HEK293T (cell line): ENCODE data around the gene SH3PXD2A.
"Not testable (repeated sequence)": the region's sequence is repeated elsewhere in the genome, so short reads cannot be mapped to it uniquely, and the experiment has no call there.

Experiments used
- CTCF ChIA-PET: fragments of 350-600 bp; formaldehyde crosslinking; extraction: SDS; loops from one replicate; lab custom pipeline; 2021; ENCODE audit warnings: antibody characterized with exemption, inconsistent platforms; lab: Yijun Ruan, JAX
- POLR2A ChIA-PET: fragments of 350-600 bp; formaldehyde crosslinking; extraction: SDS; loops from one replicate; lab custom pipeline; 2020; ENCODE audit warnings: antibody characterized with exemption, inconsistent platforms; lab: Yijun Ruan, JAX
- DNase-seq: peaks from one replicate; pipeline ENCODE4 v3.0.0; 2012; ENCODE audit warnings: mixed read lengths; ENCODE audit errors: extremely low spot score
- ARNT ChIP-seq: fragments of 450-650 bp; IDR thresholded peaks from 2 replicates; pipeline ENCODE4 v1.6.1; 2017; ENCODE audit warnings: mild to moderate bottlenecking
- BHLHE40 ChIP-seq: fragments of 450-650 bp; IDR thresholded peaks from 2 replicates; pipeline ENCODE4 v1.6.1; 2016; ENCODE audit warnings: mild to moderate bottlenecking, moderate library complexity, borderline replicate concordance
- CTBP1 ChIP-seq: fragments of 450-650 bp; IDR thresholded peaks from 2 replicates; pipeline ENCODE4 v1.6.1; 2016; ENCODE audit warnings: borderline replicate concordance
- ELF4 ChIP-seq: fragments of 450-650 bp; IDR thresholded peaks from 2 replicates; pipeline ENCODE4 v1.6.1; 2017; ENCODE audit warnings: antibody characterized with exemption
- FOXA1 ChIP-seq: fragments of 450-650 bp; IDR thresholded peaks from 2 replicates; pipeline ENCODE4 v1.6.1; 2016; ENCODE audit warnings: mild to moderate bottlenecking
- FOXK2 ChIP-seq: fragments of 450-650 bp; IDR thresholded peaks from 2 replicates; pipeline ENCODE4 v1.6.1; 2016; ENCODE audit warnings: mild to moderate bottlenecking
- FOXM1 ChIP-seq: fragments of 450-650 bp; IDR thresholded peaks from 2 replicates; pipeline ENCODE4 v1.6.1; 2017; ENCODE audit warnings: mild to moderate bottlenecking, borderline replicate concordance
- HDGF ChIP-seq: fragments of 450-650 bp; IDR thresholded peaks from 2 replicates; pipeline ENCODE4 v1.6.1; 2017; ENCODE audit warnings: antibody characterized with exemption, borderline replicate concordance
- L3MBTL2 ChIP-seq: fragments of 450-650 bp; conservative IDR thresholded peaks from 2 replicates; pipeline ENCODE4 v1.6.1; 2016; ENCODE audit warnings: mild to moderate bottlenecking
- LEF1 ChIP-seq: fragments of 450-650 bp; IDR thresholded peaks from 2 replicates; pipeline ENCODE4 v1.6.1; 2017; ENCODE audit warnings: mild to moderate bottlenecking, borderline replicate concordance
- NFRKB ChIP-seq: fragments of 450-650 bp; IDR thresholded peaks from 2 replicates; pipeline ENCODE4 v1.6.1; 2016; ENCODE audit warnings: mild to moderate bottlenecking, moderate library complexity
- SP1 ChIP-seq: fragments of 450-650 bp; IDR thresholded peaks from 2 replicates; pipeline ENCODE4 v1.6.1; 2017
- SUZ12 ChIP-seq: fragments of 450-650 bp; IDR thresholded peaks from 2 replicates; pipeline ENCODE4 v1.6.1; 2016; ENCODE audit warnings: mild to moderate bottlenecking
- TARDBP ChIP-seq: fragments of 450-650 bp; IDR thresholded peaks from 2 replicates; pipeline ENCODE4 v1.6.1; 2016
- ZNF384 ChIP-seq: fragments of 450-650 bp; IDR thresholded peaks from 2 replicates; pipeline ENCODE4 v1.6.1; 2016
- TF ChIP-seq, protein P1 (sequence below): fragments of 450-650 bp; IDR thresholded peaks from 2 replicates; pipeline ENCODE4 v1.6.1; 2016

Gene SH3PXD2A

GRCh38 chr10:103666087-103666761 lies 189.2 kb downstream of the SH3PXD2A start:
- peak; percentile 70 for DNase-seq
- CTCF ChIA-PET: interaction anchor here (0.9 to 3.9 kb wide), 4 partner anchors 9 to 68 kb away, joined by 3 to 19 read pairs (median 4); no protein-coding TSS in a partner anchor
- POLR2A ChIA-PET: no interaction called here
- TF ChIP-seq HDGF (no peak), ZNF384 (no peak), BHLHE40 (no peak), CTBP1 (no peak), ARNT (no peak), SUZ12 (no peak), L3MBTL2 (no peak), LEF1 (no peak), SP1 (no peak), TARDBP (no peak), FOXK2 (no peak), NFRKB (no peak), FOXM1 (no peak), FOXA1 (no peak), ELF4 (no peak)
- TF ChIP-seq, protein P1, sequence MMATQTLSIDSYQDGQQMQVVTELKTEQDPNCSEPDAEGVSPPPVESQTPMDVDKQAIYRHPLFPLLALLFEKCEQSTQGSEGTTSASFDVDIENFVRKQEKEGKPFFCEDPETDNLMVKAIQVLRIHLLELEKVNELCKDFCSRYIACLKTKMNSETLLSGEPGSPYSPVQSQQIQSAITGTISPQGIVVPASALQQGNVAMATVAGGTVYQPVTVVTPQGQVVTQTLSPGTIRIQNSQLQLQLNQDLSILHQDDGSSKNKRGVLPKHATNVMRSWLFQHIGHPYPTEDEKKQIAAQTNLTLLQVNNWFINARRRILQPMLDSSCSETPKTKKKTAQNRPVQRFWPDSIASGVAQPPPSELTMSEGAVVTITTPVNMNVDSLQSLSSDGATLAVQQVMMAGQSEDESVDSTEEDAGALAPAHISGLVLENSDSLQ: no peak

DNA sequence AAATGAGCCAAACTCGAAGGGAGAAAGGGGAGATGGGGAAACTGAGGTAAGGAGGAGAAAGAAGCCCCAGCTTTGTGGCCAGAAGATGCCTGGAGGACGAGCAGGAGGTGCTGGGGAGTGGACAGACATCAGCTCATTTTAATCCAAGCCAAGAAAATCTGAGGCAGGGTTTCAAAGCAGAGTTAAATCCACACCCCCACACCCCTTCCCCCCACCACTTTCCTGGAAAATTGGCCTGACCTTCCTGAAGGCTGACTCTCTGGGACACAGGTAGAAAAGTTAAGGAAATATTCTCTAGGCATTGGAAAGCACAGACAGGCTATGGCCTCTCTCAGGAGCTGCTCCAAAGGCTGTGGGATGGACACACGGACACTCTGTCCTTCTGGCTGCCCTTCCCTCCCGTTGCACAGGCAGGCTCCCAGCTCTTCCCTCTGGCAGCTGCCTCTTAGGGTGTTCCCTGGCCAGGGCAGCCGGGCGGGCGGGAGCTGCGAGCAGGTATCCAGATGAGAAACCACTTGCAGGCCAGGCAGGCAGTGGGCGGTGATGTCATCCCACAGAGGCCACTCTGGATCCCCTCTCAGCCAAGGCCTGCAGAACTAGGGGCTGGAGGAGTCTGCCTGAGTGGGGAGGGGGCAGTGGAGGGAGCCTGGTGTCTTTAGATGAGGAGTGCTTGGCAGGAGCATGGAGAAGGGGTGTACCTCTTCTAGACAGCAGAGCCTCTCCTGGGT lies 190.1 kb downstream of the SH3PXD2A start:
- CTCF ChIA-PET: interaction anchor here (0.9 to 3.9 kb wide), 4 partner anchors 10 to 67 kb away, joined by 3 to 19 read pairs (median 4); no protein-coding TSS in a partner anchor
- DNase-seq: no peak
- POLR2A ChIA-PET: no interaction called here
- TF ChIP-seq, protein P1: no peak
- TF ChIP-seq TARDBP (no peak), L3MBTL2 (no peak), ZNF384 (no peak)

DNA sequence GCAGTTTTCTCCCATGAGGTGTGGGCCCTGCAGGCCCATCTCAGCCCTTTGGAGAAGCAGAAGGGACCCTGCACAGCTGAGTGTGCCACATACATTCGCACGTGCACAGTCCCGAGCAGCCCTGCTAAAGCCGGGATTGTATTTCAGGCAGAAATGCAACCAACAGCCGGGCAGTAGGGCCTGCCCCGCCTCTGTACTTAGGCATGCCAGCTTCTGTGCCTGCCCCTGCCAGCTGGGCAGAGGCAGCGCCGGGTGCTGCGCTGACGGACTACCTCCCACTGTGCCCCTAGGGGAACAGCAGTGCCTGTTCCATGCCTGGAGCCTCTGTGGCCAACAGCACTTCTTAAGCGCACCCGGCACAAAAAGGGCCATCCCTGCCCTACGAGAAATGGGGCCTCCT lies 191.6 kb downstream of the SH3PXD2A start:
- TF ChIP-seq LEF1 (no peak), SP1 (no peak), ELF4 (no peak), BHLHE40 (no peak), FOXM1 (no peak), HDGF (no peak), SUZ12 (no peak), ZNF384 (no peak), TARDBP (no peak), NFRKB (no peak), L3MBTL2 (no peak), FOXA1 (no peak), ARNT (no peak), FOXK2 (no peak), CTBP1 (no peak)
- TF ChIP-seq, protein P1: no peak
- CTCF ChIA-PET: no interaction called here
- POLR2A ChIA-PET: no interaction called here
- no peak for DNase-seq

GRCh38 chr10:103663236-103663635 lies 192.1 kb downstream of the SH3PXD2A start:
- ChIA-PET POLR2A (no interaction called here), CTCF (no interaction called here)
- DNase-seq: no peak
- no peak for TF ChIP-seq FOXA1
- no peak for TF ChIP-seq LEF1
- no peak for TF ChIP-seq CTBP1
- TF ChIP-seq NFRKB: no peak
- TF ChIP-seq L3MBTL2: no peak
- TF ChIP-seq ZNF384: no peak
- TF ChIP-seq SP1: no peak
- TF ChIP-seq SUZ12: no peak
- no peak for TF ChIP-seq HDGF
- no peak for TF ChIP-seq ARNT

- DNase-seq, CTCF ChIA-PET: not testable (repeated sequence)
- POLR2A ChIA-PET: interaction anchor here (1.8 kb wide), 1 partner anchor 47 kb away, joined by 4 read pairs; no protein-coding TSS in a partner anchor
These were observed 192.7 kb downstream of the SH3PXD2A start for GRCh38 chr10:103662704-103663103.

- CTCF ChIA-PET: interaction anchor here (0.6 to 1.7 kb wide), 3 partner anchors 25 to 218 kb away, joined by 3 to 11 read pairs (median 4); no protein-coding TSS in a partner anchor
- TF ChIP-seq ELF4: 0 out of 2 replicates have a peak, but pooled peaks have one; percentile 12
- peak; percentile 70 for TF ChIP-seq L3MBTL2
- TF ChIP-seq LEF1: no peak
- TF ChIP-seq, protein P1: peak; percentile 91
- no peak for TF ChIP-seq ZNF384
- TF ChIP-seq TARDBP: no peak
- POLR2A ChIA-PET: interaction anchor here (0.6 to 2.3 kb wide), 15 partner anchors 9 to 111 kb away, joined by 3 to 16 read pairs (median 3); no protein-coding TSS in a partner anchor
- peak; percentile 82 for DNase-seq
These were observed 194.0 kb downstream of the SH3PXD2A start for GRCh38 chr10:103661198-103661950.
